Liver (tissue), 9 donors: ENCODE measurements around the gene PHF3. TPM values are rescaled to one million over a fixed set of nuclear protein-coding genes. Genes with fewer than 3 reads are reported as not detected.
A peak's percentile ranks its signal among the peaks of the same experiment; 100 is the strongest.

ENCODE experiments used
- DNase-seq: peaks from one replicate; pipeline ENCODE4 v3.0.0-alpha.2; 2017; ENCODE audit warnings: low spot score
- H3K27ac ChIP-seq, 2 donors: one replicate each; pipeline ENCODE4 v1.7.0; 2013; ENCODE audit warnings: inconsistent platforms in 2 of 2, low read length in 2 of 2, control low read depth in 1 of 2, low read depth in 1 of 2, mild to moderate bottlenecking in 1 of 2
- H3K27me3 ChIP-seq, 4 donors: one replicate each; pipeline versions ENCODE4 v1.6.1 to v1.7.0; 2013; ENCODE audit warnings: low read length in 3 of 4, inconsistent platforms in 1 of 4, mild to moderate bottlenecking in 1 of 4, moderate library complexity in 1 of 4; ENCODE audit not compliant: control insufficient read depth in 4 of 4, insufficient read depth in 4 of 4
- H3K36me3 ChIP-seq, 4 donors: one replicate each; pipeline versions ENCODE4 v1.6.1 to v1.7.0; 2013; ENCODE audit warnings: low read length in 3 of 4, mild to moderate bottlenecking in 3 of 4, low read depth in 1 of 4, moderate library complexity in 1 of 4; ENCODE audit not compliant: control insufficient read depth in 4 of 4, insufficient read depth in 3 of 4
- H3K4me1 ChIP-seq, 4 donors: one replicate each; pipeline versions ENCODE4 v1.6.1 to v1.7.0; 2013; ENCODE audit warnings: low read length in 3 of 4, mild to moderate bottlenecking in 3 of 4, moderate library complexity in 1 of 4; ENCODE audit not compliant: control insufficient read depth in 4 of 4, insufficient read depth in 4 of 4
- H3K4me3 ChIP-seq, 3 donors: one replicate each; pipeline versions ENCODE4 v1.6.1 to v1.7.0; 2013; ENCODE audit warnings: low read length in 3 of 3, control low read depth in 1 of 3, low read depth in 1 of 3, mild to moderate bottlenecking in 1 of 3
- H3K9ac ChIP-seq, 2 donors: one replicate each; pipeline ENCODE4 v1.7.0; 2013; ENCODE audit warnings: low read length in 2 of 2, mild to moderate bottlenecking in 2 of 2, moderate library complexity in 2 of 2, control low read depth in 1 of 2, low read depth in 1 of 2
- H3K9me3 ChIP-seq, 4 donors: one replicate each; pipeline versions ENCODE4 v1.6.1 to v1.7.0; 2013; ENCODE audit warnings: low read length in 3 of 4; ENCODE audit not compliant: control insufficient read depth in 4 of 4
- FOXA1 ChIP-seq: IDR thresholded peaks from 2 replicates; pipeline ENCODE4 v1.6.1; 2016; ENCODE audit warnings: antibody characterized with exemption
- FOXA2 ChIP-seq: IDR thresholded peaks from 2 replicates; pipeline ENCODE4 v1.6.1; 2016; ENCODE audit warnings: antibody characterized with exemption
- HNF4A ChIP-seq, 2 donors: conservative IDR thresholded peaks; 2 replicates each; pipeline ENCODE4 v1.6.1; 2016; ENCODE audit warnings: antibody characterized with exemption in 2 of 2, mild to moderate bottlenecking in 2 of 2
- JUND ChIP-seq, 2 donors: IDR thresholded peaks; 2 replicates each; pipeline ENCODE4 v1.6.1; 2016; ENCODE audit warnings: antibody characterized with exemption in 2 of 2
- SP1 ChIP-seq: IDR thresholded peaks from 2 replicates; pipeline ENCODE4 v1.6.1; 2018; ENCODE audit warnings: antibody characterized with exemption, mild to moderate bottlenecking
- WGBS: extraction: QIAGEN DNeasy Blood & Tissue Kit; methylation state at CpG from one replicate; pipeline ENCODE4 v1.1.7; 2013; 5-methylcytosine and 5-hydroxymethylcytosine counted together
- polyA plus RNA-seq, 2 donors: library from polyadenylated mRNA; stranded (reverse) in 1 of 2; unstranded in 1 of 2; fragments of 200-250 nt in 1 of 2; fragments of >200 nt in 1 of 2; fragmentation: Nextera tagmentation in 1 of 2; extraction: Ambion mirVana in 1 of 2; gene quantifications; one replicate each; pipeline versions ENCODE4 v1.2.1 to v1.2.3, GENCODE V29; 2013 to 2015
- total RNA-seq, 2 donors: library from RNA; depleted of rRNA; stranded (reverse); fragments of >200 nt; gene quantifications; one replicate each; pipeline ENCODE4 v1.2.3, GENCODE V29; 2014
- TF ChIP-seq, protein P1 (sequence below): IDR thresholded peaks from 2 replicates; pipeline ENCODE4 v1.6.1; 2016; ENCODE audit warnings: antibody characterized with exemption
- TF ChIP-seq, protein P2 (sequence below): IDR thresholded peaks from 2 replicates; pipeline ENCODE4 v1.6.1; 2016; ENCODE audit warnings: antibody characterized with exemption, mild to moderate bottlenecking
- TF ChIP-seq, protein P3 (sequence below): fragments of 150-350 bp; IDR thresholded peaks from 2 replicates; pipeline ENCODE4 v1.5.1; 2017; ENCODE audit warnings: improper control_type of control experiment, low read depth, low read length; ENCODE audit not compliant: missing input control
- TF ChIP-seq, protein P4 (sequence below): IDR thresholded peaks from 2 replicates; pipeline ENCODE4 v1.6.1; 2016; ENCODE audit warnings: antibody characterized with exemption
- donor health status: healthy.
- donor health status: healthy.
- donor health status: healthy.
- donor health status: healthy.
- donor health status: healthy.

Gene PHF3
- total and polyA plus RNA-seq, 4 donors, result 7.7 to 38.9 (median 25.1) TPM

DNA sequence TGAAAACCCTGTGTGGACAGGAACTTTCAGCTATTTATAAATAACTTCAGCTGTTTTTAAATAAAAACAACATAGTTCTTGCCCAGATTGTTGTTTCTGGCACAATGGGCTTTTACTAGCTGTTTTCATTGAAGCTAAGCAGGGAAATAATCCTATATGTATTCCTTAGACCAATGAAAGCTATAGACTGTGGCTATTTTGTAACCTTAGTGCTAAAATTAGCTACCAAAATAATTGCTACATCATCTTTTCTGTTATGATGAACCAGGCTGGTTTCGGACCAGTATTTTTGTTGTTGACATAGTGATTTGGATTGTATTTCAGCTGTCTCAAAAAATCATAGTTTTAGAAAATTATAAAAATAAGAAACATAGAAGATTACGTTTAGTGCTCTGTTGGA, 13.7 kb downstream of the PHF3 start:
- Histone ChIP-seq H3K9me3 (no peaks in the 10 kb centered on the region), H3K36me3 (peaks cover 0 to 4% (median 0%) of the 10 kb centered on the region in 4 donors), H3K27me3 (no peaks in the 10 kb centered on the region), H3K4me3 (no peak overlapping the region), H3K9ac (no peak overlapping the region), H3K27ac (peak overlapping the region; percentile 15 to 46), H3K4me1 (peaks cover 5 to 26% (median 13%) of the 10 kb centered on the region in 4 donors)
- TF ChIP-seq, protein P1, sequence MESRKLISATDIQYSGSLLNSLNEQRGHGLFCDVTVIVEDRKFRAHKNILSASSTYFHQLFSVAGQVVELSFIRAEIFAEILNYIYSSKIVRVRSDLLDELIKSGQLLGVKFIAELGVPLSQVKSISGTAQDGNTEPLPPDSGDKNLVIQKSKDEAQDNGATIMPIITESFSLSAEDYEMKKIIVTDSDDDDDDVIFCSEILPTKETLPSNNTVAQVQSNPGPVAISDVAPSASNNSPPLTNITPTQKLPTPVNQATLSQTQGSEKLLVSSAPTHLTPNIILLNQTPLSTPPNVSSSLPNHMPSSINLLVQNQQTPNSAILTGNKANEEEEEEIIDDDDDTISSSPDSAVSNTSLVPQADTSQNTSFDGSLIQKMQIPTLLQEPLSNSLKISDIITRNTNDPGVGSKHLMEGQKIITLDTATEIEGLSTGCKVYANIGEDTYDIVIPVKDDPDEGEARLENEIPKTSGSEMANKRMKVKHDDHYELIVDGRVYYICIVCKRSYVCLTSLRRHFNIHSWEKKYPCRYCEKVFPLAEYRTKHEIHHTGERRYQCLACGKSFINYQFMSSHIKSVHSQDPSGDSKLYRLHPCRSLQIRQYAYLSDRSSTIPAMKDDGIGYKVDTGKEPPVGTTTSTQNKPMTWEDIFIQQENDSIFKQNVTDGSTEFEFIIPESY, result no peak
- TF ChIP-seq FOXA2, result peak; percentile 20
- WGBS, result 39% methylated on average over 2 of the region's 2 CpGs
- no peak for DNase-seq

DNA sequence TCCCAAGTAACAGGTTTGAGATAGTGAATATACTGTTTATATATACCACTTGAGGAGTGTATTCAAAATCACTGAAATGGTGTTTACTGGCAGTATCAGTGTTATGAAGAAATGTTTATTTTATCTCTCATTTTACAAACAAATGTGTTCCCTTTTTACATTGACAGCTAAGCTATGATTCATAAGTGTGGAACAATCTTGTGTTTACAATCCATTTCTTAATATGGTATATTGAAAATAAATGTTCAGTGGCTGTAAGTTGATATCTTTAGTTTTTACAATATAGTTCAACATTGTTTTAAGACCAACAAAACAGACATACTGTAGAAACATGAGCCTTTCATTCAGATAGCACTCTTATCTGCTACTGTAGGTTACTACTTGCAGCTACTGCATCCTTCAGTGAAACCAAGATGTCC, 14.3 kb downstream of the PHF3 start:
- TF ChIP-seq, protein P2, sequence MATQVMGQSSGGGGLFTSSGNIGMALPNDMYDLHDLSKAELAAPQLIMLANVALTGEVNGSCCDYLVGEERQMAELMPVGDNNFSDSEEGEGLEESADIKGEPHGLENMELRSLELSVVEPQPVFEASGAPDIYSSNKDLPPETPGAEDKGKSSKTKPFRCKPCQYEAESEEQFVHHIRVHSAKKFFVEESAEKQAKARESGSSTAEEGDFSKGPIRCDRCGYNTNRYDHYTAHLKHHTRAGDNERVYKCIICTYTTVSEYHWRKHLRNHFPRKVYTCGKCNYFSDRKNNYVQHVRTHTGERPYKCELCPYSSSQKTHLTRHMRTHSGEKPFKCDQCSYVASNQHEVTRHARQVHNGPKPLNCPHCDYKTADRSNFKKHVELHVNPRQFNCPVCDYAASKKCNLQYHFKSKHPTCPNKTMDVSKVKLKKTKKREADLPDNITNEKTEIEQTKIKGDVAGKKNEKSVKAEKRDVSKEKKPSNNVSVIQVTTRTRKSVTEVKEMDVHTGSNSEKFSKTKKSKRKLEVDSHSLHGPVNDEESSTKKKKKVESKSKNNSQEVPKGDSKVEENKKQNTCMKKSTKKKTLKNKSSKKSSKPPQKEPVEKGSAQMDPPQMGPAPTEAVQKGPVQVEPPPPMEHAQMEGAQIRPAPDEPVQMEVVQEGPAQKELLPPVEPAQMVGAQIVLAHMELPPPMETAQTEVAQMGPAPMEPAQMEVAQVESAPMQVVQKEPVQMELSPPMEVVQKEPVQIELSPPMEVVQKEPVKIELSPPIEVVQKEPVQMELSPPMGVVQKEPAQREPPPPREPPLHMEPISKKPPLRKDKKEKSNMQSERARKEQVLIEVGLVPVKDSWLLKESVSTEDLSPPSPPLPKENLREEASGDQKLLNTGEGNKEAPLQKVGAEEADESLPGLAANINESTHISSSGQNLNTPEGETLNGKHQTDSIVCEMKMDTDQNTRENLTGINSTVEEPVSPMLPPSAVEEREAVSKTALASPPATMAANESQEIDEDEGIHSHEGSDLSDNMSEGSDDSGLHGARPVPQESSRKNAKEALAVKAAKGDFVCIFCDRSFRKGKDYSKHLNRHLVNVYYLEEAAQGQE, result no peak
- TF ChIP-seq, protein P1, result no peak
- H3K9ac ChIP-seq, result no peak overlapping the region
- no peaks in the 10 kb centered on the region for H3K27me3 ChIP-seq
- DNase-seq, result no peak
- H3K9me3 ChIP-seq, result no peaks in the 10 kb centered on the region
- H3K4me3 ChIP-seq, result no peak overlapping the region
- H3K36me3 ChIP-seq, result peaks cover 0 to 4% (median 0%) of the 10 kb centered on the region in 4 donors
- H3K27ac ChIP-seq, result peak overlapping the region in 1 of 2 donors; percentile 15
- H3K4me1 ChIP-seq, result peaks cover 5 to 26% (median 13%) of the 10 kb centered on the region in 4 donors

DNA sequence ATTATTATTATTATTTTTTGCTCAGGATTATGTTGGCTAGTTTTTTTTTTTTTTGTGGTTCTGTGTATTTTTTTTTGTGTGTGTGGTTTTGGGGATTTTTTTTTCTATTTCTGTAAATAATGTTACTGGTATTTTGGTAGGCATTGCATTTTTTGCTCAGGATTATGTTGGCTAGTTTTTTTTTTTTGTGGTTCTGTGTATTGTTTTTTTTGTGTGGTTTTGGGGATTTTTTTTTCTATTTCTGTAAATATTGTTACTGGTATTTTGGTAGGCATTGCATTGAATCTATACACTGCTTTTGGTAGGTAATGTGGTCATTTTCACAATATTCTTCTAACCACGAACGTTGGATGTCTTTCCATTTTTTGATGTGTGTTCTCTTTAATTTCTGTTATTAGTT, 17.4 kb downstream of the PHF3 start:
- Histone ChIP-seq H3K9ac (no peak overlapping the region), H3K4me3 (no peak overlapping the region), H3K27me3 (no peaks in the 10 kb centered on the region), H3K9me3 (no peaks in the 10 kb centered on the region), H3K36me3 (no peaks in the 10 kb centered on the region), H3K27ac (no peak overlapping the region), H3K4me1 (peaks cover 5 to 28% (median 13%) of the 10 kb centered on the region in 4 donors)
- 81% methylated on average over 2 of the region's 2 CpGs for WGBS
- TF ChIP-seq FOXA2 (no peak), JUND (IDR thresholded peaks at IDR 0.05) (no peak), HNF4A (conservative IDR thresholded peaks at IDR 0.05) (no peak), SP1 (no peak), FOXA1 (no peak)
- TF ChIP-seq, protein P3, sequence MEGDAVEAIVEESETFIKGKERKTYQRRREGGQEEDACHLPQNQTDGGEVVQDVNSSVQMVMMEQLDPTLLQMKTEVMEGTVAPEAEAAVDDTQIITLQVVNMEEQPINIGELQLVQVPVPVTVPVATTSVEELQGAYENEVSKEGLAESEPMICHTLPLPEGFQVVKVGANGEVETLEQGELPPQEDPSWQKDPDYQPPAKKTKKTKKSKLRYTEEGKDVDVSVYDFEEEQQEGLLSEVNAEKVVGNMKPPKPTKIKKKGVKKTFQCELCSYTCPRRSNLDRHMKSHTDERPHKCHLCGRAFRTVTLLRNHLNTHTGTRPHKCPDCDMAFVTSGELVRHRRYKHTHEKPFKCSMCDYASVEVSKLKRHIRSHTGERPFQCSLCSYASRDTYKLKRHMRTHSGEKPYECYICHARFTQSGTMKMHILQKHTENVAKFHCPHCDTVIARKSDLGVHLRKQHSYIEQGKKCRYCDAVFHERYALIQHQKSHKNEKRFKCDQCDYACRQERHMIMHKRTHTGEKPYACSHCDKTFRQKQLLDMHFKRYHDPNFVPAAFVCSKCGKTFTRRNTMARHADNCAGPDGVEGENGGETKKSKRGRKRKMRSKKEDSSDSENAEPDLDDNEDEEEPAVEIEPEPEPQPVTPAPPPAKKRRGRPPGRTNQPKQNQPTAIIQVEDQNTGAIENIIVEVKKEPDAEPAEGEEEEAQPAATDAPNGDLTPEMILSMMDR, result no peak
- TF ChIP-seq, protein P4, sequence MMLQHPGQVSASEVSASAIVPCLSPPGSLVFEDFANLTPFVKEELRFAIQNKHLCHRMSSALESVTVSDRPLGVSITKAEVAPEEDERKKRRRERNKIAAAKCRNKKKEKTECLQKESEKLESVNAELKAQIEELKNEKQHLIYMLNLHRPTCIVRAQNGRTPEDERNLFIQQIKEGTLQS, result no peak
- DNase-seq, result no peak
